Activated CD4-positive, alpha-beta memory T cell treated with anti-CD3 and anti-CD28 coated beads for 36 hours (primary cell): ENCODE results near the gene BTNL9. TPM values are rescaled to one million over a fixed set of nuclear protein-coding genes. Genes with fewer than 3 reads are reported as not detected.

Source experiments
- CTCF ChIA-PET: fragments of 350-600 bp; sonication (Branson Sonifier 250); formaldehyde crosslinking; loops from one replicate; lab custom pipeline; 2021; ENCODE audit warnings: antibody characterized with exemption, inconsistent platforms; lab: Charles Lee
- POLR2A ChIA-PET: fragments of 350-600 bp; sonication (Branson Sonifier 250); formaldehyde crosslinking; loops from one replicate; lab custom pipeline; 2021; ENCODE audit warnings: antibody characterized with exemption; lab: Charles Lee
- DNase-seq: peaks from one replicate; pipeline ENCODE4 v3.0.0-alpha.2; 2020
- H3K27ac Mint-ChIP-seq: one replicate; pipeline ENCODE4 v1.8.0; 2021; ENCODE audit warnings: mixed read lengths
- H3K27me3 Mint-ChIP-seq: one replicate; pipeline ENCODE4 v1.8.0; 2021; ENCODE audit warnings: mixed read lengths
- H3K36me3 Mint-ChIP-seq: one replicate; pipeline ENCODE4 v1.8.0; 2021; ENCODE audit warnings: mixed read lengths
- H3K4me1 Mint-ChIP-seq: one replicate; pipeline ENCODE4 v1.8.0; 2021; ENCODE audit warnings: low read depth, mixed read lengths
- H3K4me3 Mint-ChIP-seq: one replicate; pipeline ENCODE4 v1.8.0; 2021; ENCODE audit warnings: mild to moderate bottlenecking, mixed read lengths
- H3K9me3 Mint-ChIP-seq: one replicate; pipeline ENCODE4 v1.8.0; 2021; ENCODE audit warnings: mixed read lengths
- intact Hi-C: fragments of 100-400 bp; cut with micrococcal nuclease; formaldehyde crosslinking; loops from one replicate; pipeline ENCODE4 v1.15.1; 2023
- total RNA-seq, 2 experiments: library from RNA; stranded (reverse); gene quantifications; one replicate each; pipeline ENCODE4 v1.2.3, GENCODE V29; 2021

The BTNL9 gene
- total RNA-seq, 2 experiments from 2014 or later, result not detected

GRCh38 chr5:181031716-181032115 lies 8.3 kb upstream of the BTNL9 start:
- Mint-ChIP-seq H3K4me1 (no peaks in the 10 kb centered on the region), H3K27me3 (peaks cover 15% of the 10 kb centered on the region), H3K4me3 (no peak overlapping the region), H3K36me3 (no peaks in the 10 kb centered on the region), H3K9me3 (peaks cover 2% of the 10 kb centered on the region), H3K27ac (no peak overlapping the region)
- POLR2A ChIA-PET, result no interaction called here
- CTCF ChIA-PET, result interaction anchor here (0.6 kb wide), 1 partner anchor 91 kb away, joined by 4 read pairs; no protein-coding TSS in a partner anchor
- intact Hi-C loops, result no loop called here
- DNase-seq, result no peak

DNA sequence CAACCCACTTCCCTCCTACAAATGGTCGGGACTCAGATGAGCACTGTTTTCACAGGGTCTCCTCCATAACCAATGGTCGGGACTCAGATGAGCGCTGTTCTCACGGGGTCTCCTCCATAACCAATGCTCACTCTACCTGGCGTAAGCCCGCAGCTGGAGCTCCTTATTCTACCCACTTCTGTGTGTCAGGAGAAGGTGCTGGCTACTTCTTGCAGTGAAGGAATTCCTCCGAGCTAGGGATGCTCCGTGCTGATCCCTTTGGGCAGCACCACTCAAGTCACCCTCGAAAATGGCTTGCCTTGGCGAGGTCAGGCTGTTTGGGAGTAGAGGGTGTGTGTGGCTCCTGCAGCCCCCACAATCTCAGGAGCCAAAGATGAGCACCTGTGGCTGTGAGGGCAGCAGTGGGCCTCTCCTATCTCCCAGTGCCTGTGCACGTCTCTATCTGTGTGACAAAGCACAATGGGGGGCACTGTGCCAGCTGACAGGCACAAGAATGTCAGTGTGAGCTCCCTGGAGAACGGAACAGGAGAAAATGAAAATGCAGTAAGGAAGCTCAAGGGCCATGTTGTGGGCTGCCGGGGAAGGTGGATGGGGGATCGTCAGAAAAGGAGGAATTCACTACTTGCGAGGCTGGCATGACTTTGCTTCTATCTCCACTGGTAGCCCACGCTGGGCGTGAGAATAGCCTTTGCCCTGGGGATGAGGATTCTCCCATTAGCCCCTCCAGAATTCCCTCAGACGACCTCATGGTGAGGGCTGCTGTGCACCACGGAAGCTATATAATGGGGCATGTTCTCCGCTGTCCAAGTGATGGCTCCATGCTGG lies 3.9 kb upstream of the BTNL9 start:
- intact Hi-C loops, result no loop called here
- Mint-ChIP-seq H3K27me3 (peaks cover 18% of the 10 kb centered on the region), H3K36me3 (no peaks in the 10 kb centered on the region), H3K27ac (no peak overlapping the region), H3K4me1 (no peaks in the 10 kb centered on the region), H3K4me3 (no peak overlapping the region), H3K9me3 (peaks cover 2% of the 10 kb centered on the region)
- POLR2A ChIA-PET, result no interaction called here
- DNase-seq, result no peak
- CTCF ChIA-PET, result no interaction called here

DNA sequence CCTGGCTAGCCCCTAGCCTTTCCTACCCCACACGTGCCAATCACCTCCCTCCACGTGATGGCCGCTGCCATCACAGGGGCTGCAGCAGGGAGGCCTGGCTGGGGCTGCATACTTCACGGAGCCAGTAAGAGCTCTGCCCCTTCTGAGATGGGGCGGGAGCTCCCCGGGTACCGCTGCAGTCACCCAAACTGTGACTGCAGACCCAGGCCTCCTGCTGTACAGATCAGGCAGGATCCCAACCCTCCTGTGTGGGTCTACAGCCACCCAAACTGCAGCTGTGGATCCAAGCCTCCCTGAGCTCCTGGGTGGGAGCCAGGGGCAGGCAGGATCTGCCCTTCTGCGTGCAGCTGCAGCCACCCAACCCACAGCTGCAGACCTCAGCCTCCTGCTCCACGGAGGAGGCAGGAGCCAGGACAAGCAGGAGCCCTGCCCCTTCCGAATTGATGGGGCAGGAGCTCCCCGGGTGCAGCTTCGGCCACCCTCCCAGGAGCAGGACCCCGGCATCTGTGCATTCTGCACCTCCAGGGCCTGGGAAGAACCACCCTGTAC lies 3.2 kb upstream of the BTNL9 start:
- DNase-seq, result no peak

DNA sequence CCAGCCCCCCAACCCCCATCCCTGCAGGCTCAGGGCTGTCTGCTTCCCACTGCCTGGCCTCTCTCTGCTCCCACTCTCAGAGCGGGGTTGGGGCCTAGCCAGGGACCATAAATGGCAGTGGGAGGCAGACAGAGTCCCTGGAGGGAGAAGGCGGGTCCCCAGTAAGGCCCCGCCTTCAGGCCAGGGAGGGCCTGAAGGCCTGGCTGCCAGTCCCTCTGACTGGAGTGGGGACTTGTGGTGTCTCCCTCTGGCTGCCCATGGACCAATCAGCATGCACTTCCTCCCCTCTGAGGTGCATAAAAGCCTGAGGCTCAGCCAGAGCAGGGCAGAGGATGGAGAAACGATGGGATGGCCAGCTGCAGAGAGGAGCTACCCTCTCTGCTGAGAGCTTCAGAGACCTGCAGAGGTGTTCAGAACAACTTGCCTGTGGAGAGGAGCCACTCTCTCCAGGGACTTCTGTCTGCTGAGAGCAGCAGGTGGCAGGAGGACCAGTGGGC lies 2.7 kb upstream of the BTNL9 start:
- peaks cover 18% of the 10 kb centered on the region for H3K27me3 Mint-ChIP-seq
- H3K9me3 Mint-ChIP-seq, result no peaks in the 10 kb centered on the region
- no peaks in the 10 kb centered on the region for H3K36me3 Mint-ChIP-seq
- no peaks in the 10 kb centered on the region for H3K4me1 Mint-ChIP-seq
- no peak for DNase-seq
- H3K27ac Mint-ChIP-seq, result no peak overlapping the region
- CTCF ChIA-PET, result no interaction called here
- intact Hi-C loops, result no loop called here
- H3K4me3 Mint-ChIP-seq, result no peak overlapping the region
- POLR2A ChIA-PET, result no interaction called here

More for the DNA sequence above, 3.2 kb upstream of the BTNL9 start:
- H3K27ac Mint-ChIP-seq, result no peak overlapping the region
- intact Hi-C loops, result no loop called here
- H3K9me3 Mint-ChIP-seq, result peaks cover 2% of the 10 kb centered on the region
- peaks cover 18% of the 10 kb centered on the region for H3K27me3 Mint-ChIP-seq
- no peaks in the 10 kb centered on the region for H3K36me3 Mint-ChIP-seq
- H3K4me1 Mint-ChIP-seq, result no peaks in the 10 kb centered on the region
- H3K4me3 Mint-ChIP-seq, result no peak overlapping the region
- POLR2A ChIA-PET, result no interaction called here
- CTCF ChIA-PET, result no interaction called here

GRCh38 chr5:181039471-181039870 lies 595 bp upstream of the BTNL9 start:
- H3K4me1 Mint-ChIP-seq, result no peaks in the 10 kb centered on the region
- ChIA-PET POLR2A (interaction anchor here (0.6 kb wide), 1 partner anchor 472 kb away, joined by 3 read pairs; no protein-coding TSS in a partner anchor), CTCF (no interaction called here)
- H3K9me3 Mint-ChIP-seq, result no peaks in the 10 kb centered on the region
- intact Hi-C loops, result no loop called here
- peaks cover 32% of the 10 kb centered on the region for H3K27me3 Mint-ChIP-seq
- H3K36me3 Mint-ChIP-seq, result no peaks in the 10 kb centered on the region
- no peak for DNase-seq
- H3K27ac Mint-ChIP-seq, result no peak overlapping the region
- no peak overlapping the region for H3K4me3 Mint-ChIP-seq

DNA sequence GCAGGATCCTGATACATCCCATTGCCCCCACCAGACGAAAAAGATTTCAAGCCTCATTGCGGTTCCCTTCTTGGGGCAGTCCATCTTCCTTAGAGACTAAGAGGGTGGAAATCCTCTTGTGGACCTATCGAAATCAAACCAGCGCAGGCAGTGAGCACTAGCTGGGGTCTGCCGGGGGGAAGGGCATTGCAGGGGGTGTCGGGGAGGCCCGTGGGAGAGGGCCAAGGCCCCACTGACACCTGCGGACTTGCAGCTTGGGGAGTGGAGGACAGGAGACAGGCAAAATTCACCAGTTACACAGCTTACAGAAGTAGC lies 522 bp downstream of the BTNL9 start:
- no peak for DNase-seq
- intact Hi-C loops, result no loop called here
- no peaks in the 10 kb centered on the region for H3K36me3 Mint-ChIP-seq
- no peaks in the 10 kb centered on the region for H3K9me3 Mint-ChIP-seq
- ChIA-PET CTCF (no interaction called here), POLR2A (no interaction called here)
- no peak overlapping the region for H3K27ac Mint-ChIP-seq
- no peaks in the 10 kb centered on the region for H3K4me1 Mint-ChIP-seq
- peaks cover 34% of the 10 kb centered on the region for H3K27me3 Mint-ChIP-seq
- H3K4me3 Mint-ChIP-seq, result no peak overlapping the region

GRCh38 chr5:181041043-181041442 lies 977 bp downstream of the BTNL9 start:
- no peaks in the 10 kb centered on the region for H3K4me1 Mint-ChIP-seq
- no peaks in the 10 kb centered on the region for H3K9me3 Mint-ChIP-seq
- ChIA-PET POLR2A (no interaction called here), CTCF (no interaction called here)
- peaks cover 34% of the 10 kb centered on the region for H3K27me3 Mint-ChIP-seq
- H3K27ac Mint-ChIP-seq, result no peak overlapping the region
- no peak for DNase-seq
- intact Hi-C loops, result no loop called here
- H3K4me3 Mint-ChIP-seq, result no peak overlapping the region
- H3K36me3 Mint-ChIP-seq, result no peaks in the 10 kb centered on the region

DNA sequence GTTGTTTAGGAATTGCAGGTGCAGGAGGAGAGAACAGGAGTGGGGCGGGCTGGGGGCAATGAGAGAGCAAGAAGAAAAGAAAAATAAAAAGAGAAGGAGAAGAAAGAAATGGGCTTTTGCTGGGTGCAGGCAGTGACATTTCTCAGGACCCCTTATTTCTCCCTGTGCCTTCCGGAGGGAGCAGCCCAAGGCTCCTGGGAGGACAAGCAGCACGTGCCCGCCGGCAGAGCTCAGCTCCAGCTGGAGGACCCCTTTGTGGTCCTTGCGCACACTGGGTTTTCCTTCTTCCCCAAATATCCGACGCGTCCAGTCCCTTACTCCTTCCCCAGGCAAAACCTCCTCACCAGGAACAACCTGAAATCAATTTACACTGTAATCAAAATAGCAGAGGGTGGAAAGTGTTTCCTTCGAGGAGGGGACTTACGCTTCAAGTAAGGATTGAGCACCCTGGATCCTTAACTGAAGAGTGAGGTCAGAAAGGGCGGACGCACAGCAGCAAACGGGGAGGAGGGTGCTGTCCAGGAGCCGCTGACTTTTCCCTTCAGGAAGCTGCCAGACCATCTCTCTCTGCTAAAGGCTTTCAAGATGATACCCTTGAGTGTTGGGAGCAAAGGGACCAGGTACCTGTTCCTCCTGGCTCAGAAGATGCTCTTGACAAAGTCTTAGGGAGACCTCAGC lies 2.1 kb downstream of the BTNL9 start:
- no peak overlapping the region for H3K4me3 Mint-ChIP-seq
- H3K4me1 Mint-ChIP-seq, result no peaks in the 10 kb centered on the region
- H3K36me3 Mint-ChIP-seq, result no peaks in the 10 kb centered on the region
- POLR2A ChIA-PET, result no interaction called here
- no peaks in the 10 kb centered on the region for H3K9me3 Mint-ChIP-seq
- intact Hi-C loops, result no loop called here
- CTCF ChIA-PET, result no interaction called here
- peaks cover 28% of the 10 kb centered on the region for H3K27me3 Mint-ChIP-seq
- no peak for DNase-seq
- H3K27ac Mint-ChIP-seq, result no peak overlapping the region

GRCh38 chr5:181042722-181043121 lies 2.7 kb downstream of the BTNL9 start:
- H3K4me3 Mint-ChIP-seq, result no peak overlapping the region
- no peaks in the 10 kb centered on the region for H3K9me3 Mint-ChIP-seq
- CTCF ChIA-PET, result no interaction called here
- intact Hi-C loops, result no loop called here
- H3K27me3 Mint-ChIP-seq, result peaks cover 31% of the 10 kb centered on the region
- no peaks in the 10 kb centered on the region for H3K36me3 Mint-ChIP-seq
- POLR2A ChIA-PET, result no interaction called here
- no peak for DNase-seq
- no peaks in the 10 kb centered on the region for H3K4me1 Mint-ChIP-seq
- H3K27ac Mint-ChIP-seq, result no peak overlapping the region

GRCh38 chr5:181043285-181044092 lies 3.4 kb downstream of the BTNL9 start:
- no peaks in the 10 kb centered on the region for H3K9me3 Mint-ChIP-seq
- ChIA-PET POLR2A (no interaction called here), CTCF (no interaction called here)
- H3K4me3 Mint-ChIP-seq, result no peak overlapping the region
- no peaks in the 10 kb centered on the region for H3K4me1 Mint-ChIP-seq
- intact Hi-C loops, result no loop called here
- DNase-seq, result no peak
- H3K36me3 Mint-ChIP-seq, result no peaks in the 10 kb centered on the region
- H3K27ac Mint-ChIP-seq, result no peak overlapping the region
- H3K27me3 Mint-ChIP-seq, result peaks cover 34% of the 10 kb centered on the region

GRCh38 chr5:181044093-181044599 lies 4.1 kb downstream of the BTNL9 start:
- H3K36me3 Mint-ChIP-seq, result no peaks in the 10 kb centered on the region
- no peaks in the 10 kb centered on the region for H3K4me1 Mint-ChIP-seq
- H3K27ac Mint-ChIP-seq, result no peak overlapping the region
- H3K9me3 Mint-ChIP-seq, result no peaks in the 10 kb centered on the region
- POLR2A ChIA-PET, result no interaction called here
- intact Hi-C loops, result no loop called here
- H3K27me3 Mint-ChIP-seq, result peaks cover 31% of the 10 kb centered on the region
- no peak for DNase-seq
- no peak overlapping the region for H3K4me3 Mint-ChIP-seq
- CTCF ChIA-PET, result no interaction called here
